GM12878 (cell line): ENCODE results near the gene LIN7A. TPM values are rescaled to one million over a fixed set of nuclear protein-coding genes. Genes with fewer than 3 reads are reported as not detected.

Source experiments
- ATAC-seq: fragments of 200-7000 bp; cut with Tn5 transposase; 3 replicates; pipeline ENCODE4 v1.9.1; 2020; ENCODE audit warnings: mild to moderate bottlenecking, moderate library complexity
- BruUV-seq: library from RNA; stranded (reverse); fragments of 400-500 nt; replicated peaks from 2 replicates; lab custom pipeline; 2021; lab: Mats Ljungman, UMichigan
- CTCF ChIA-PET: fragments of 300-600 bp; sonication (Branson Sonifier 250); formaldehyde crosslinking; extraction: SDS; loops from one replicate; lab custom pipeline; 2021; ENCODE audit warnings: inconsistent platforms; lab: Yijun Ruan, JAX
- POLR2A ChIA-PET: fragments of 350-600 bp; formaldehyde crosslinking; extraction: SDS; loops from one replicate; lab custom pipeline; 2021; ENCODE audit warnings: inconsistent platforms; lab: Charles Lee
- RAD21 ChIA-PET: fragments of 300-600 bp; sonication (Branson Sonifier 250); formaldehyde crosslinking; loops from one replicate; lab custom pipeline; 2023; ENCODE audit warnings: antibody characterized with exemption; ENCODE audit not compliant: unreplicated experiment; lab: Charles Lee
- SMC1A ChIA-PET: fragments of 300-600 bp; sonication (Branson Sonifier 250); formaldehyde crosslinking; loops from one replicate; lab custom pipeline; 2023; ENCODE audit not compliant: unreplicated experiment, uncharacterized antibody; lab: Charles Lee
- DNase-seq: peaks from one replicate; pipeline ENCODE4 v3.0.0-alpha.2; 2011; ENCODE audit warnings: low read depth, low spot score
- FAIRE-seq: peaks from 3 replicates; lab custom pipeline; 2011; peaks lifted over from hg19 to GRCh38; lab: Jason Lieb, UNC
- H2AFZ ChIP-seq: 2 replicates; pipeline ENCODE4 v1.6.0; 2011; ENCODE audit warnings: low read depth, low read length, control low read depth; ENCODE audit not compliant: control insufficient read depth
- H3K27ac ChIP-seq: 2 replicates; pipeline ENCODE4 v1.5.1; 2011; ENCODE audit warnings: control low read depth; ENCODE audit not compliant: control insufficient read depth, insufficient read depth
- H3K27me3 ChIP-seq, 2 experiments: replicated peaks in 1 of 2; 2 replicates each; pipeline versions ENCODE4 v1.6.0 to v1.6.1; 2011; ENCODE audit warnings: low read length in 1 of 2; ENCODE audit not compliant: control insufficient read depth in 2 of 2, insufficient read depth in 2 of 2
- H3K36me3 ChIP-seq, 2 experiments: 2 replicates each; pipeline ENCODE4 v1.5.1; 2011; ENCODE audit warnings: low read length in 1 of 2; ENCODE audit not compliant: control insufficient read depth in 2 of 2, insufficient read depth in 2 of 2
- H3K4me1 ChIP-seq: 2 replicates; pipeline ENCODE4 v1.6.1; 2011; ENCODE audit warnings: mild to moderate bottlenecking, low read length, moderate library complexity, mixed read lengths; ENCODE audit not compliant: control insufficient read depth, insufficient read depth
- H3K4me2 ChIP-seq: 2 replicates; pipeline ENCODE4 v1.6.0; 2011; ENCODE audit warnings: control low read depth; ENCODE audit not compliant: control insufficient read depth, insufficient read depth
- H3K4me3 ChIP-seq: fragments of 200-600 bp; sonication (generic); 2 replicates; pipeline ENCODE4 v1.5.1; 2016
- H3K79me2 ChIP-seq: 2 replicates; pipeline ENCODE4 v1.6.0; 2011; ENCODE audit warnings: low read length; ENCODE audit not compliant: control insufficient read depth, insufficient read depth
- H3K9ac ChIP-seq: 2 replicates; pipeline ENCODE4 v1.8.0; 2011; ENCODE audit warnings: low read length, control low read depth, mixed read lengths; ENCODE audit not compliant: control insufficient read depth, insufficient read depth
- H3K9me3 ChIP-seq: replicated peaks from 3 replicates; pipeline ENCODE4 v1.5.1; 2011; ENCODE audit warnings: mild to moderate bottlenecking, low read length; ENCODE audit not compliant: control insufficient read depth, insufficient read depth
- H4K20me1 ChIP-seq: 2 replicates; pipeline ENCODE4 v1.6.0; 2011; ENCODE audit not compliant: control insufficient read depth, insufficient read depth
- ASH2L ChIP-seq: fragments of 300-600, 200-600 bp; sonication (generic); IDR thresholded peaks from 2 replicates; pipeline ENCODE4 v1.6.1; 2017; ENCODE audit warnings: low read depth, mild to moderate bottlenecking, borderline replicate concordance
- BRCA1 ChIP-seq: IDR thresholded peaks from 2 replicates; pipeline ENCODE4 v1.6.1; 2011; ENCODE audit warnings: low read depth, low read length, improper control_type of control experiment
- CHD4 ChIP-seq: fragments of 200-600 bp; sonication (generic); IDR thresholded peaks from 2 replicates; pipeline ENCODE4 v1.6.1; 2016; ENCODE audit warnings: mild to moderate bottlenecking
- E2F8 ChIP-seq: fragments of 450-650 bp; IDR thresholded peaks from 2 replicates; pipeline ENCODE4 v1.6.1; 2018; ENCODE audit warnings: mild to moderate bottlenecking, low read depth, moderate library complexity; ENCODE audit not compliant: partially characterized antibody
- GATAD2B ChIP-seq: fragments of 450-650 bp; conservative IDR thresholded peaks from 2 replicates; pipeline ENCODE4 v1.6.1; 2017; ENCODE audit warnings: low read depth, mild to moderate bottlenecking, moderate library complexity
- HDAC6 ChIP-seq: fragments of 200-600 bp; sonication (generic); IDR thresholded peaks from one replicate; pipeline ENCODE4 v1.8.0; 2017; ENCODE audit warnings: antibody characterized with exemption; ENCODE audit not compliant: unreplicated experiment
- IRF5 ChIP-seq: fragments of 450-650 bp; IDR thresholded peaks from 2 replicates; pipeline ENCODE4 v1.6.1; 2017; ENCODE audit warnings: borderline replicate concordance
- NFYA ChIP-seq: IDR thresholded peaks from 2 replicates; pipeline ENCODE4 v1.6.1; 2011; ENCODE audit warnings: low read depth, mild to moderate bottlenecking, low read length, improper control_type of control experiment, borderline replicate concordance
- NR2C2 ChIP-seq: IDR thresholded peaks from 2 replicates; pipeline ENCODE4 v1.6.1; 2011; ENCODE audit warnings: borderline replicate concordance, low read depth; ENCODE audit not compliant: control insufficient read depth, insufficient read length
- RBBP5 ChIP-seq: fragments of 200-600 bp; sonication (generic); conservative IDR thresholded peaks from 2 replicates; pipeline ENCODE4 v1.6.1; 2016
- SMAD5 ChIP-seq: IDR thresholded peaks from 2 replicates; pipeline ENCODE4 v1.6.1; 2016; ENCODE audit warnings: antibody characterized with exemption, low read depth
- SREBF1 ChIP-seq: IDR thresholded peaks from 2 replicates; pipeline ENCODE4 v1.6.1; 2012; ENCODE audit warnings: mild to moderate bottlenecking, low read length
- STAT1 ChIP-seq: fragments of 450-650 bp; conservative IDR thresholded peaks from 2 replicates; pipeline ENCODE4 v1.6.1; 2014; ENCODE audit warnings: antibody characterized with exemption, mild to moderate bottlenecking
- USF1 ChIP-seq: IDR thresholded peaks from 2 replicates; pipeline ENCODE4 v1.6.1; 2011; ENCODE audit warnings: borderline replicate concordance, low read depth, mild to moderate bottlenecking, moderate library complexity, mixed read lengths, low read length; ENCODE audit not compliant: insufficient read depth; ENCODE audit errors: extremely low read length
- WGBS: methylation state at CpG from one replicate; pipeline ENCODE4 v1.1.6; 2016; ENCODE audit warnings: low lambda C conversion rate; ENCODE audit not compliant: insufficient replicate concordance, insufficient coverage; ENCODE audit errors: missing lambda C conversion rate; 5-methylcytosine and 5-hydroxymethylcytosine counted together
- in situ Hi-C: fragments of 300-500 bp; cut with MboI; formaldehyde crosslinking; loops from 9 replicates; pipeline ENCODE4 v1.14.3; 2018; ENCODE audit warnings: mixed read lengths
- intact Hi-C: fragments of 100-400 bp; cut with micrococcal nuclease; formaldehyde crosslinking; loops from one replicate; pipeline ENCODE4 v1.14.2; 2022; ENCODE audit not compliant: unreplicated experiment
- polyA plus RNA-seq, 11 experiments: library from polyadenylated mRNA; depleted of rRNA in 4 of 11; unstranded in 6 of 11; stranded (reverse) in 5 of 11; fragments of >200 nt; fragmentation: Nextera tagmentation in 4 of 11; fragmentation: Illumina TruSeq in 1 of 11; extraction: Ambion mirVana in 4 of 11; extraction: Trizol in 1 of 11; gene quantifications; 1 replicate in 1 of 11; 2 replicates in 10 of 11; pipeline versions ENCODE4 v1.2.1 to v1.2.3, GENCODE V29; 2011 to 2016; ENCODE audit warnings: inconsistent platforms in 2 of 11, missing spikeins in 2 of 11, low read depth in 1 of 11
- total RNA-seq, 4 experiments: library from RNA; depleted of rRNA in 3 of 4; stranded (reverse); fragments of >200 nt in 3 of 4; fragmentation: Illumina TruSeq in 1 of 4; extraction: Trizol in 1 of 4; gene quantifications; 2 replicates each; pipeline versions ENCODE4 v1.2.1 to v1.2.3, GENCODE V29; 2013 to 2021

Gene LIN7A
- total and polyA plus RNA-seq, 10 of the 15 experiments (the other 5 are each of a cell fraction or from before 2014, with no cell fraction given): 0.04 to 0.93 (median 0.35) TPM; not detected in 1

GRCh38 chr12:80938397-80938796 lies 663 bp upstream of the LIN7A start:
- SMC1A ChIA-PET: no interaction called here
- 65% methylated on average over 7 of the region's 7 CpGs for WGBS
- TF ChIP-seq E2F8: no peak
- no peak for TF ChIP-seq USF1
- no peak for TF ChIP-seq STAT1
- no peak for TF ChIP-seq BRCA1
- TF ChIP-seq RBBP5: no peak
- TF ChIP-seq SMAD5: no peak
- no peak for TF ChIP-seq NFYA
- TF ChIP-seq SREBF1: no peak
- TF ChIP-seq CHD4: no peak
- no peak for TF ChIP-seq NR2C2
- TF ChIP-seq GATAD2B: no peak
- TF ChIP-seq HDAC6: no peak
- TF ChIP-seq IRF5: no peak
- no peak for TF ChIP-seq ASH2L
- H3K79me2 ChIP-seq: no peaks in the 10 kb centered on the region
- H3K27me3 ChIP-seq: peaks cover 7 to 10% of the 10 kb centered on the region in 2 experiments; a peak in 3 of 4 replicates
- no peak for DNase-seq
- H3K9me3 ChIP-seq: no peaks in the 10 kb centered on the region
- H3K4me1 ChIP-seq: no peaks in the 10 kb centered on the region
- no TSS peak for BruUV-seq
- H3K4me2 ChIP-seq: no peak overlapping the region
- no peak overlapping the region for H3K9ac ChIP-seq
- RAD21 ChIA-PET: no interaction called here
- H2AFZ ChIP-seq: no peak overlapping the region
- POLR2A ChIA-PET: no interaction called here
- intact Hi-C loops (loop anchor here (5.0 kb wide), 1 partner anchor 176 kb away; no protein-coding TSS in a partner anchor), in situ Hi-C loops (no loop called here)
- FAIRE-seq: no peak
- H4K20me1 ChIP-seq: no peaks in the 10 kb centered on the region
- H3K27ac ChIP-seq: no peak overlapping the region
- H3K4me3 ChIP-seq: no peak overlapping the region
- no peaks in the 10 kb centered on the region for H3K36me3 ChIP-seq
- CTCF ChIA-PET: no interaction called here
- no peak for ATAC-seq
